SW480 (cell line): ENCODE results near the gene BMP6.

Experiments
- DNase-seq: peaks from one replicate; pipeline ENCODE4 v3.0.0-alpha.2; 2016; ENCODE audit warnings: low spot score

The BMP6 gene

GRCh38 chr6:7725849-7726415 is at the start of gene BMP6:
Gene BMP6 (plus strand): TSS chr6:7726099. CDS start chr6:7726956, 857 bp downstream.
- DNase-seq = peak; percentile 86

GRCh38 chr6:7677229-7677628 is 48.7 kb upstream of the BMP6 start:
- DNase-seq = no peak

DNA sequence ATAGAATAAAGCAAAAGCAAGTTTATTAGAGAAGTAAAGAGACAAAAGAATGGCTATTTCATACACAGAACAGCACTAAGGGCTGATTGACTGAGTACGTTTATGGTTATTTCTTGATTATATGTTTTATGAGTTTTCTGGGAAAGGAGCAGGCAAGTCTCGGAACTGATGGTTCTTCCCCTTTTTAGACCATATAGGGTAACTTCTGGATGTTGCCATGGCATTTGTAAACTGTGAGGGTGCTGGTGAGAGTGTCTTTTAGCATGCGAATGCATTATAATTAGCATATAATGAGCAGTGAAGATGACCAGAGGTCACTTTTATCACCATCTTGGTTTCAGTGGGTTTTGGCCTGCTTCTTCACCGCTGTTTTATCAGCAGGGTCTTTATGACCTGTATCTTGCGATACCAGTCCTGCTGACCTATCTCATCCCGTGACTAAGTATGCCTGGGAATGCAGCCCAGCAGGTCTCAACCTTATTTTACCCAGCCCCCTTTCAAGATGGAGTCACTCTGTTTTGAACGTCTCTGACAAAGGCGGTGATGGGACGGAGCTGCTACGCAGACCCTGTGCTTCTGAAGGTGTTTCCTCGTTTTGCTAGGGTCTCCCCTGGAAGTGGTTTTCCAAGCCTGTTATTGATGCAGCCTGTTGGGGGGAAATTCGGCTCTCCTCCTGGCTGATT is 45.4 kb upstream of the BMP6 start:
- DNase-seq = no peak

- no peak for DNase-seq
These were observed 44.5 kb upstream of the BMP6 start for GRCh38 chr6:7681449-7681848.

GRCh38 chr6:7684076-7684475 is 41.8 kb upstream of the BMP6 start:
- no peak for DNase-seq

DNA sequence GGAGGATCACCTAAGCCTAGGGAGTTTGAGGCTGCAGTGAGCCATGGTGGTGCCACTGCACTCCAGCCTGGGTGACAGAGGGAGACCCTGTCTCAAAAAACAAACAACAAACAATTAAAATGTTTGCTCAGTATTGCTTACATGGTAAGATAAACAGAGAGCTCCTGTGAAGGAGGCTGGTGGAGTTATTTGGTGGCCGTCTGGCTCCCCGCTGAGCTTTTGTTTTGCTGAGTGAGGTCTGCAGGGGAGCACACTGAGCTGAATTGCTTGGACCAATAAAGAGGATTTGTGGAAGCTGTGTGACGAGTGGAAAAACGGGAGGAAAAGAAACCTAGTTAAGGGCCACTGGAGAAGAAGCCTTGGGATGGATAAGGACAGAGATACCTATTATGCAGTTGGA is 41.1 kb upstream of the BMP6 start:
- no peak for DNase-seq

GRCh38 chr6:7685276-7685675 is 40.6 kb upstream of the BMP6 start:
- no peak for DNase-seq

DNA sequence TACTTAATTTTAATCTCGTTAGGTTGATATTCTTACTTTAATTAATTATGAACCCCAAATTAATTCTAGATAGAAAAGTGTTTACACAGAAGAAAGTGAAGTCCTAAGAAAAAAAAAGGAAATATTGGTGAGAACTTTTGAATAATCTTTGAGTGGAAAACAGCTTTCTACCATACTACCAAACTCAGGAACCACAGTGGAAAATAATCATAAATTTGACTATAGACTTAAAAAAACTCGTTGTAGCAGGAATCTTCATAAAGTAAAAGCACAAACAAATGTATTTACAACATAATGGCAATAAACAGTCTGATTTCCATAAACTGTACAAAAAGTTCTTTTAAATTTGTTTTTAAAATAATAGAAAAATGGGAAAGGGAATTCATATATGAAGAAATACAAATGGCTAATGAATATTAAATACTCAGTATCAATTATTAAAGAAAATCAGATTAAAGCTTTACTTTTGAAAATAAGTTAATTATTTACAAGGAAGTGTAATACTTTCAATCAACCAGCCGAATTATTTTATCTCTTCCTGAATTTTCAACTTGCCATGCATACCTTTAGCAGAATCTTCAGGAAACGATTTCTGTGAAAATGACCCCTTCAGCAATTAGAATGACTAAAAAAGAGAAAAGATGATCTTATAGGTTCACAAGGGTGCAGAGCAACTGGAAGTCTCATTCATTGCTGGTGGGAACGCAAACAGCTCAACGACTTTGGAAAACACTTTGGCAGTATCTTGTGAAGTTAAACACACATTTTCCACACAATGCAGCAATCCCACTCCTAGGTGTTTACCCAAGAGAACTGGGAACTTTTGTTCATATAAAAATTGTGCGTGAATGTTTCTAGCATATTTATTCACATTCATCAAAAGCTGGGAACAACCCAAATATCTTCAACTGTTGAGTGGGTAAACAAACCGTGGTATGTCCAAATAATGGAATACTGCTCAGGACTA is 38.5 kb upstream of the BMP6 start:
- no peak for DNase-seq

DNA sequence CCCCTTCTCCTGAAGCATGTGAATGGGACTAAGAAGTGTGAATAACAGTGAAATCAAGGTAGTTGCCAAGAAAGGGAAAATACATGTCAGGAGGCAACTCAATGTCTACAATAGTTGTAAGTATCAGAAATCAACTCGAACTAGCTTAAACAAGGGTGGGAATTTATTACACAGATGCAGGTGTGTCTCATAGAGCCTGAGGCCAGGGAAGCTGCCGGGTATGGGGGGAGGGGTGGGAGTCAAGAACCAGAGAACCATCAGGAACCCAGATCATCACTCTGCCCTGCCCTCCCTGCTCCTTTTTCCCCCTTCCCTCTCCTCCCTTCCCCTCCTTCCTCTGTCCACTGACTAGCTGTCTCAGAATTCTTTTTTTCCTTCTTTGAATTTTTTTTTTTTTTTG is 34.9 kb upstream of the BMP6 start:
- DNase-seq = no peak

- peak; percentile 77 for DNase-seq
These were observed 34.0 kb upstream of the BMP6 start for GRCh38 chr6:7691675-7692452.

DNA sequence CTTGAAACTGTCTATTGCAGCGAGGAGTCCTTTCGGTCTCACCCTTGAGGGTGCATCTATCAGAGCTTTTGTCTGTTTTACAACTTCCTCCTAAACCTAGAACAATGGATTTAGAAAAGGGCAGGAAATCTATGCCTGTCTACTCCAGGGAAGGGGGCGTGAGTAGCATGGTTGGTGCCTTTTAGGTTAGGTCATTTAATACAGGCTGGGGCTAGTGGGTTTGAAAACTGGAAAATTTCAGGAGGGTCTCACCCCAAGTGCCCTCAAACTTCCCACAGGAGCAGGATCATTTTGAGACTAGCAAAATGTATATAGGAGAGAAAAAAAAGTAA is 33.5 kb upstream of the BMP6 start:
- no peak for DNase-seq

DNA sequence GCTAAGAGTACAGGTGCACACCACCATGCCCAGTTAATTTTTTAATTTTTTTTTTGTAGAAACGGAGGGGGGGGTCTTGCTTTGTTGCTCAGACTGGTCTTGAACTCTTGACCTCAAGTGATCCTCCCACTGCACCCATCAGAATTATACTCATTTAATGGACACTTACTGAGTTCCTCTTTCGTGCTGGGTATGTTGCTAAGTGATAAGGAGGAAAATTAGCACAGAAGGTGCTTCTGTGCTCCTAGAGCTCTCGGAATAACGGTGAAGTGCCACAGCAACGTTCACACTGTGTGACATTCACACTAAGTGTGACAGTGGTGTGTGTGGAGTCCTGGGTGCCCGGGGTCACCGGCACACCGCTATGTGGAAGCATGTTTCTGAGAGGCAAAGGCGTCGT is 32.1 kb upstream of the BMP6 start:
- DNase-seq = no peak

DNA sequence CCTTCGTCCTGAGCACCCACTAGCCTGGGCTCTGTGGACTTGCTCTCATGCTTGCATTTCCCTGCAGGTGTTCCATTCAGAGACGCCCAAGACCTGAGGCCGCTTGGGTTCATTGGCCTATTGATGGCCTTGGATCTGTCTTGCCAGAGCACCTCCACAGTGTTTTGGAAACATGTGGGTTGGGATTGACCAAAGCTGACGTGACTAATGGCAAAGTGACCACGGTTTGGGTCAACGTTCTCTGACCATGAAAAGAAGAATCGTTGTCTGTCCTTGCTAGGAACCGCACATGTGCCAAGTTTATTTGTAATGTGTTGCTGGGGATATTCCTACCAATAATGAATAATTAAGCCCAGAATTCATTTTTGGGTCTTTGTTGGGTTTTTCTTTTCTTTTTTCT is 29.8 kb upstream of the BMP6 start:
- DNase-seq = no peak

GRCh38 chr6:7697432-7697819 is 28.5 kb upstream of the BMP6 start:
- no peak for DNase-seq

DNA sequence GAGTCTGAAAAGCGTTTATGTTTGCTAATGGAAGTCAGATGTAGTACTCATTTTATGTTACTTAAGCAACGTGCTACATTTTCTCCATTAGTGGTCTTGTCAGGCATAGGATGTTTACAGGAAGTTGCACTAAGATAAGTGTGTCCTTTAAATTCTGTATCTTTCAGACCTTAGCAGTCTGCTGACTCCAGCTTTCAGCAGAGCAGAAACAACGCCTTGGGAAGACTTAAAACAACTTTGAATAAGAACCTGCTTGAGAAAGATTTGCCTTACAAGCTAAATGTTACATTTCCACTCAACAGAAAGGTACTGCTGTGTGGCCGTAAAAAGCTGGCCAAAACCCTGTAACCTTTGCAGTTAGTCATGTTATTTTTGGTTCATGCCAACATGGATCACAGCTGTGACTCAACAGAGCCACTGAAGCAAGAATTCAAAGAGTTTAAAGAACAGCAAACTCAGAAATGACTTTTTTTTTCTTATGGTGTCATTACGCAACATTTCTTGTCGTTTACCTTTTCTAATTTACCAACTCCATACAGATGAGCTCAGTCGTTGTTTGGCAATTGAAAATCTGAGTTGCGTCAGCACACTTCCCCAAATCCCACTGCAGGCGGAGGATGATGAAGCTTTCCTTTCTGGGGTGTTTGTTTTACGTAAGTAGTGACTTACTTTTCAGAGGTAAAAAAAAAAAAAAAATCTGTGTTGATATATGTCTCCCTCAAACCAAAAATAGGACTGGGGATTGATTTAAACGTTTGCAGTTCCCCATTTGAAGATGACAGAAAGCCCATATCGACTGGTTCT is 27.9 kb upstream of the BMP6 start:
- DNase-seq = no peak

DNA sequence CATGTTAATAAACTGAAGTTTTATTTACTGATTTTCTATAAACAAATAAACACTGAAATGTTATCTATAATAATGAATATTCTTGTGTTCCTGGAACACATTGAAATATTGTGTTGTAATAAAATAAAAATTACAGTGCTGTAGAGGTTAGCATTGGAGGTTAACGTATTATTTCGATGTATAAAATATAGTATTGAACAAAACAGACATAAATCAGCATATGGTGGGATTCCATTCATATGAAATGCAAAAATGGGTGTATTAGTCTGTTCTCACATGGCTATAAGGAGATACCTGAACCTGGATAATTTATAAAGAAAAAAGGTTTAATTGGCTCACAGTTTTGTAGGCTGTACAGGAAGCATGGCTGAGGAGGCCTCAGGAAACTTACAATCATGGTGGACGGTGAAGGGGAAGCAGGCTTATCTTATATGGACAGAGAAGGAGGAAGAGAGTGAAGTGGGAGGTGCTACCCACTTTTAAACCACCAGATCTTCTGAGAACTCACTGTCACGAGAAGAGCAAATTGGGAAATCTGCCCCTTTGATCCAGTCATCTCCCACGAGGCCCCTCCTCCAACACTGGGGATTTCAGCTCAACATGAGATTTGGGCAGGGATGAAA is 24.6 kb upstream of the BMP6 start:
- DNase-seq = no peak

DNA sequence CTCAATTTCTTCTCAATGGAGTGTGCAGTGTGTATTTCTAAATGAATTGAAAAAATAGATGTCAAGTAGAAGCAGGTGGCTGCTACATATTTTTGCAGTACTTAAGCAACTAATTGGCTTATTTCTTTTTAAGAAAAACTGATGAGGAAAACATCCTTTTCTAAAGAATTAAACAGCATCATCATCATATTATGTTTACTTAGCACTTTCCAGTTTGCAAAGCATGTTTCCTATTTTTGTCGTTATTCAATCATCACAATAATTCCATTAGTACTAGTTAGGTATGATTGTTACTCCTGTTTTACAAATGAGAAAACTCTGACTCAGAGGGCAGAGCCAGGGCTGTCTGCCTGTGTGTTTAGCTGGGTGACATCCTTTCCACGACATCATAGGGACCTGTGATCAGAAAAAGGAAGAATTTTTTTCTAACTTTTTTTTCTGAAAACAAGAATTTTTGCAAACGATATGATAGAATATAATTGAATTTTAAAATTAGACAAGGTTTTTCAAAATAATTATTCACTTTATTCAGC is 22.7 kb upstream of the BMP6 start:
- DNase-seq = no peak

DNA sequence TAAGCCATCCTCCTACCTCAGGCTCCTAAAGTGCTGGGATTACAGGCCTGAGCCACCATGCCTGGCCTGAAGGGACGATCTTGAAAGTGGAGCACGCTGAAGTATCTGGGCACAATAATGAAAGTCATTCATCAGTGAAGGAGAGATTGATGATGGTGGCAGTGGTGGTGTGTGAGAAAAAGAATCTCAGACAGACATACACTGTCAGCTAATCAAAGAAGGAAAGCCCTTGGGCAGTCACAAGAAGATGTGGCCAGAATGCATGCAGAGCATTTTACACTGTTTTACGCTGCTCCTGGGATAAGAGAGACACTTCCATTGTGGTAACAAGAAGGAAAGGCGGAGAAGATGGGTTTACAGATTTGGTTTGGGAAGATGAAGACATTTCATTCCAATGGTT is 20.4 kb upstream of the BMP6 start:
- no peak for DNase-seq

DNA sequence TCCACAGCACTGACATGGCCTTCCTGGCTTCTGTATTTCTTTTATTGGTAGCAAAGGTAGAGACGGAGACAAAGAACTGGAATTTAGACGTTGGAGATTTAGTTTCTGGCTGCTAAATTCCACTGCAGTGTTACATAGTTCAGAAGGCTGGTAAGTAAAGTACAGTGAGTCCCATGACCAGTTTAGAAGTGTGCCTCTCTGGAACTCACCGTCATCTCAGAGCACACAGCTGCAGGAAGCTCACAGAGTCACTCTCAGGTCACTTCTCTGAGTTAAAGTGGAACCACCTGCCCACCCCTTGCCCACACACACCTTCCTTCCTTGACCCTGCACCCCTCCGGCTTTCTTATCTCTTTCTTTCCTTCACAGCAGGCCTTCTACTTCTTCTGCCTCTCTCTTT is 19.6 kb upstream of the BMP6 start:
- no peak for DNase-seq

GRCh38 chr6:7707787-7708186 is 18.1 kb upstream of the BMP6 start:
- no peak for DNase-seq

DNA sequence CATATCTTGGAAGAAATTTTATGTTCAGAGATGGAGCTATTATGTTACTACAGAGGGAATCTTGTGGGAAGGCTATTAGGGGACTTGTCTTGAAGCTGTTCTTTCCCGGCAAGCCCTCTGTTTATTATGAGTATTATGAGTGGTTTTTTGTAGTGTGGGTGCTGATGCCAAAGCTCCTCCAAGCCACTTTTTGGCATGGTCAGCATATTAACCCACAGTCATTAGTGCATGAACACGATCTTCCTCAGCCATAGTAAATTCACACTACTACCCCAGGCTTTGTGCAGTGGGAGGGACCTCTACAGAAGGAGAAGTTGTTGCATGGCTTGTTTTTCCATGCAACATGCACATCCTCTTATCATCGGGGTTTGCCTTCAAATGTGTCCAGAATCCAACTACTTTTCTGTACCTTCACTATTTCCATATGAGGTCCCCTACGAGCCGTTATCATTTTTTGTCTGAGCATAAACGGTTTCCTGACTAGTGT is 6.5 kb upstream of the BMP6 start:
- no peak for DNase-seq
